Umbilical cord (tissue), 2 donors: ENCODE results near the gene CWC27. TPM values are rescaled to one million over a fixed set of nuclear protein-coding genes. Genes with fewer than 3 reads are reported as not detected.
"Not testable (repeated sequence)": the region's sequence is repeated elsewhere in the genome, so short reads cannot be mapped to it uniquely, and the experiment has no call there.

Source experiments
- DNase-seq: peaks from one replicate; pipeline ENCODE4 v3.0.0-alpha.2; 2015; ENCODE audit warnings: low spot score
- total RNA-seq: library from RNA; depleted of rRNA; stranded (reverse); fragments of >200 nt; gene quantifications from one replicate; pipeline ENCODE4 v1.2.3, GENCODE V29; 2014; ENCODE audit warnings: low replicate concordance; ENCODE audit not compliant: insufficient read depth

Gene CWC27
- total RNA-seq, 1 donor from 2014 or later, result 15.2 TPM

DNA sequence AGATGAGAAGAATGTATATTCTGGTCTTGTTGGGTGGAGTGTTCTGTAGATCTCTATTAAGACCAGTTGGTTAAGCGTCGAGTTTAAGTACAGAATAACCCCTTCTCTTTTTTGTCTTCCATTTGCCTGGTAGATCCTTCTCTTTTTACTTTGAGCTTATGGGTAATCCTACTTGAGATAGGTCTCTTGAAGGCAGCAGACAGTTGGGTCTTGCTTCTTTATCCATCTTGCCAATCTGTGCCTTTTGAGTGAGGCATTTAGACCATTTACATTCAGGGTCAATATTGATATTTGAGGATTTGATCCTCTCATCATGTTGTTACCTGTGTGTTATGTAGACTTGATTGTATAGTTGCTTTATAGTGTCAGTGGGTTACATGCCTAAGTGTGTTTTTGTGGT lies 152.7 kb downstream of the CWC27 start:
- no peak for DNase-seq

DNA sequence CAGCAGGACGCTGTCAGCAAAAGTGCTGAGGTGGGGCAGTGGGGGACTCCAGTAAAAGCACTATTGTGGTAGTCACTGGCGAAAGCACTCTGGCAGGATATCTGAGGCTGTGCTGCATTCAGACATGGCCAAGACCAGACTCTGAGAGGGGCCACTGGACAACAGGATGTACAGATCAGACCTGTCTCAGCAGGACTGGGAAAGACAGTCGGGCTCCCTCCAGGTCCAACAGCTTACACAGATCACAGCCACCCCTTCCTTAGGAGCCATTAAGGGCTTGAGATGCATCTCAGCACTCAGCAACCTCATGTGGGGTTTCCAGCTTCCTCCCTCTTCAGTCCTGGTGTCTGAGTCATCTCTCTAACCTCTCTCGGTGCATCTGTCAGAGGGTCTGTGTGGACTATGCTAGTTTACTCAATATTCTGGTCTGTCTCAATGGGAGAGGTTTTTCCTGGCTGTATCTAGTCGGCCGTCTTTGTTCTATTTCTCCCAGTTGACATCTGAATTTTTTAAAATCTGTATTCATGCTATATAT lies 154.5 kb downstream of the CWC27 start:
- DNase-seq, result no peak

DNA sequence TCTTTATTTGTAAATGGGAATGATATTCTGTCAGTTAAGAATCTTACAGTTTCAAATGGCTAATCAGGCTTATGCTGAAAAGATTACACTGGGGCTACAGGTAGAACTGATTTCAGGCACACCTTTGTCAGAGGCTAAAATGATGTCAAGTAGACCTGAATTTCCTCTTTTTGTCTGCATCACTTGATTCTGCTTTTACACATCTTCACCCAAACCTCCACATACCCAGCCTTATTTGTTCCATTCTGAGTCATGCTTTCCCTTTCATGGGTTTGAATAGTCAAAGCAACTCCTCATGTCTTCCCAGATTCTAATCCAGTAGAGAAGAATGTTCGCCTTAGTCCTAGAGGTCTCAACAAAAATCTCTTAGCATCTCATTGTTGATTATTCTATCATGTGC lies 156.4 kb downstream of the CWC27 start:
- no peak for DNase-seq

DNA sequence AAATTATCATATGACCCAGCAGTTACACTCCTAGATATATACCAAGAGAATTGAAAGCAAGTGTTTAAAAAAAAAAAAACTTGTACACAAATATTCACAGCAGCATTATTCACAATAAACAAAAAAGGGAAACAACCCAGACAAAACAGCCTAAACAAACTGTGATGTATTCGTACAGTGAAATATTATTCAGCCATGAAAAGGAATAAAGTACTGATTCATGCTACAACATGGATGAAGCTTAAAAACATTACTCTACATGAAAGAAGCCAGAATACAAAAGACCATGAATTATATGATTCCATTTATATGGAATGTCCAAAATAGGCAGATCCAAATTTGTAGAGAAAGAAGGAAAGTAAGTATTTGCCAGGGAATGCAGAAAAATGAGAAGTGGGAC lies 161.1 kb downstream of the CWC27 start:
- no peak for DNase-seq

DNA sequence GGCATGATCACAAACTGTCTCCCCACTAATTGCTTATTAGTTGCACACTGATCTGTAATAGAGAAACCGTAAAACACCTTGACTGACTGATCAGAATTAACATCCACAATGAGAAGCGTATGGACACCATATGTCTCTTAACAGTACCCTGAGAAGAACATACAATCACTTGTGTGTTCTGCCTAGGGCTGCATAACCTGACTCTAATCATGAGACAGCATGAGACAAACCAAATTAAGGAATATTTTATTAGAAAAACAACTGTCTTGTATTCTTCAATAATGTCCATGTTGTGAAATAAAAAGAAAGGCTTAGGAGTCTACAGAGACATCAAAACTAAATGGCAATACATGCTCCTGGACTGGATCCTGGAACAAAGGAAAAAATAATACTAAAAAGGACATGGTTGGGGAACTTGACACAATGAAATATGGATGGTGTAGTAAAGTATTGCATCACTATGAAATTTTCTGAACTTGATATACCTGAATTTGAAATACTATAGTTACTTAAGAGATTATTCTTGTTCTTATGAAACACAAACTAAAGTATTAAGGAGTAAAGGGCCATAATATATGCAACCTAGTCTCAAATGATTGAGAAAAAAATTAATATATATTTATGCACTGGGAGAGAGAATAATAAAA lies 162.1 kb downstream of the CWC27 start:
- DNase-seq, result no peak

DNA sequence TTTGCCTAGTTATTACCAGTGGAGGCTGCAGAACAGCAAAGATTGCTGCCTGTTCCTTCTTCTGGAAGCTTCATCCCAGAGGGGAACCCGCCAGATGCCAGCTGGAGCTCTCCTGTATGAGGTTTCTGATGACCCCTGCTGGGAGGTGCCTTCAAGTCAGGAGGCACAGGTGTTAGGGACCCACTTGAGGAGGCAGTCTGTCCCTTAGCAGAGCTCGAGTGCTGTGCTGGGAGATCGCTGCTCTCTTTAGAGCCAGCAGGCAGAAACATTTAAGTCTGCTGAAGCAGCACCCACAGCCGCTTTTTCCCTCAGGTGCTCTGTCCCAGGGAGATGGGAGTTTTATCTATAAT lies 170.7 kb downstream of the CWC27 start:
- not testable (repeated sequence) for DNase-seq

DNA sequence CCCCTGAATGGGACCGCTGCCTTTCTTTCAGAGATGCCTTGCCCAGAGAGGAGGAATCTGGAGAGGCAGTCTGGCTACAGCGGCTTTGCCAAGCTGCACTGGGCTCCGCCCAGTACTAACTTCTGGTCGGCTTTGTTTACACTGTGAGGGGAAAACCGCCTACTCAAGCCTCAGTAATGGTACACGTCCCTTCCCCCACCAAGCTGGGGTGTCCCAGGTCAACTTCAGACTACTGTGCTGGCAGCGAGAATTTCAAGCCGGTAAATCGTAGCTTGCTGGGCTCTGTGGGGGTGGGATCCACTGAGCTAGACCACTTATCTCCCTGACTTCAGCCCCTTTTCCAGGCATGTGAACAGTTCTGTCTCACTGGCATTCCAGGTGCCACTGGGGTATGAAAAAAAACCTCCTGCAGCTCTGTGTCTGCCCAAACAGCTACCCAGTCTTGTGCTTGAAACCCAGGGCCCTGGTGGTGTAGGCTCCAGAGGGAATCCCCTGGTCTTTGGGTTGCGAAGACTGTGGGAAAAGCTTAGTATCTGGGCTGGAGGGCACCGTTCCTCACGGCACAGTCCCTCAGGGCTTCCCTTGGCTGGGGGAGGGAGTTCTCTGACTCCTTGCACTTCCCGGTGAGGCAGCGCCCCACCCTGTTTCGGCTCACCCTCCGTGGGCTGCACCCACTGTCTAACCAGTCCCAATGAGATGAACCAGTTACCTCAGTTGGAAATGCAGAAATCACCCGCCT lies 171.2 kb downstream of the CWC27 start:
- DNase-seq, result peak; percentile 12

DNA sequence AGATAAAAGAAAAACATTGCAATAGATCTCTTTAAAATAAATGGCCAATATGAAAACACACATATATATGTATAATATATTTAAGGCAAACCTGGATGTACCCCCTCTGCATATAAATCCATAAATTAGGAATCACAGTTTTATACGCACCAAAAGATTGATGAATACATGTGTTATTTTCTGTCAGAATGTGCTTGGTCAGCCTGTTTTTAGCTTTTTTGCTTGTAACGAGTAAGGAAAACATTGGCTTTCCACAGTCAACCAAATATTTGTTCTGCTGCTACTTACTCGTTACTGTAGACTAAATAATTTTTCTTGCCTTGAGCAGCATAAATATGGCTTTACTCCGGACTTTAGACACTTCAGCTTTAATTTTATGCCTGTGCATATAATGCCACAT lies 173.7 kb downstream of the CWC27 start:
- no peak for DNase-seq

DNA sequence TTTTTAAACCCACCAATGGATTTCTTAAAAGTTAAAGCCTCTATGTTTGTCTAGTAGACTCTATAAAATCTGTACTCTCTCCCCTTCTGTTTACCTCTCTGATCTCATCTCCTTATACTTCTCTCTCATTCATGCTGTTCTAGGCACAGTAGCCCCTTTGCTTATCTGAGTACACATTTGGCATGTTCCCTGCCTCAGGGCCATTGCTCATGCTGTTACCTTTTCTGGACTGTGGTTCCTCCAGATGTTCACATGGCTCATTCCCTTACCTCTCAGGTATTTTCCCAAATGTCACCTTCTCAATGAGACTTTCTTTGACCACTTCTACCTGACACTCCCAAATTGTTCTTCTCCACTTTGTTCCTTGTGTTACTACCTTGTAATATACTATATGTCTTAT lies 176.1 kb downstream of the CWC27 start:
- DNase-seq, result no peak

DNA sequence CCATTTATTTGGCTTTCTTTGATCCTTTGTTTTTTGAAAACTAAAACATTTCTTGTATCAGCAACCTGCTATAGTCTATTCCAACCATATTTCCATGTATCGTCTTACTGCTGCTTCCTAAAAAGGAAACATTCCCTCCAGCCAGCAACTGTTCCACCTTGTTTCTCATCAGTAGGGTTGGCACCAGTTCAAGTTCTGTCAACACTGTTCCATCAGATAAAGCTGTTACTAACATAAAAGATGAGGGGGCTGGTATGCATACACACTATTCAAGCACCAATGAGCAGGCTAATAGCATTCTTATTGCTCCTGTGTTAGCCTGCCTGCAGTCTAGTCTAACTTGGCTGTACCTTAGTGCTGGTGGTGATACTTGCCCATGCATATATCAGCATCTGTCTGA lies 178.3 kb downstream of the CWC27 start:
- peak; percentile 71 for DNase-seq

DNA sequence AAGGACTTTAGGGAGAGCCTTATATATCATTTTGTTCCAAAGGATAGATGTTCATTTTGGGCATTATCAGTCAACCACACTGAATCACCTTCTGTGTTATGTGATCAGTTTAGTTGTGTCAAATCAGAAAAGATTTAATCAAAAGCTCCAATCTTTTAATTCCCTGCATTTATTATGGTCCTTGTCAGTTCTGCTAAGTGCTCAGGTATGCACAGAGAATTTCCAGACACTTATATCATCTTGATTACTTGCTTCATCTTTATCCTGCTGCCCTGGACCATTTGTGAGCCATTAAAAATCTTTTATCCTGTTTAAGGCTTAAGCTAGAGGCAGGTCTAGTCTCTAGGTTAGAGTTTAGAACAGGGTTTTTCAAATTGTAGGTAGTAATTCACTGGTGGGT lies 179.1 kb downstream of the CWC27 start:
- DNase-seq, result no peak

DNA sequence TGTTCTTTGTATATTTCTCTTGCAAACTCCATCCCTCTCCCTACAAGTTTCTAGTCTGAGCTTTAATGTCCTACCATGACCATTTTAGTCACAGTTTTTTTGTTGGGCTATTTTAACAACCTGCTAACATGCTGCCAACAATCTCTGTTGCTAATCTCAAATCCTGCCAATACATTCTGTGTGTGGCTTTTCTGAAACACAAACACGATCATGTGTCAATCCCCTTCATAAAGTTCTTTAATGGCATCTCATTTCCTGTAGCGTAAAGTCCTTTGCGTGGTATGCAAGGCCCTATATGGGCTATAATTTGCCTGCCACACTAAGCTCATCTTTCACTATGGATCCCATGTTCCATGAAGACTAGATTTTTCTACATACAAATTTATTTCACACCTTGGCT lies 180.6 kb downstream of the CWC27 start:
- no peak for DNase-seq

DNA sequence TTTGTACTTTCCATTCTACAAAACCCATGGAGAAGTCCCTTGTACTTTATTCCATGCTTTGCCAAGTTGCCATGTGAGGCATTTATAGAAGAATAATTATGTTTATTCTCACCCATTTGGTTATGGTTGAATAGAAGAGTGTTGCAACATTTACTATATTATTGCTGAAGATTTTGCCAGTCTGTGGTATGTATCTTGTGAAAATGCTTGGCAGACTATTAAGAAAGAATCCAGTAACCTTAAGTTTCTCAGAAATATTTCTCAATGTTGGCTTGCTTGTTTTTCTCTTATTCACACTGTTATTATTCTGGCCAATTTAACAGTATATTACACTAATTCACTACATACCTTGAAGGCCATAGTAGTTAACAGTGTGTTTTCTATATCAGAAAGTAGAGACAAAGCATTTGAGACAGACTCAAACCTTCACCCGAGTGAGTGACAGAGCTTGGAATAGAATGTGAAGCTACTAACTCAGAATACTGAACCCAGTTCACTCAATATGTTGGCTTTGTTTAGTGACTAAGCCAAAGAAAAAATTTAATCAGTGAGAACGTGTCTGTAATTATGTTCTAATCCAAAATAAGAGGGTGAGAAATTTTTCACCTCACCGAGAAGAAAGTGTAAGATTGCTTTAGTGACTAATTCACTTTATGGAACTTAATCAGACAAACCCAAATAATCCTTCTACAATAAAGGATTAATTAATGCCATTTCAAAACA lies 184.4 kb downstream of the CWC27 start:
- DNase-seq, result no peak

DNA sequence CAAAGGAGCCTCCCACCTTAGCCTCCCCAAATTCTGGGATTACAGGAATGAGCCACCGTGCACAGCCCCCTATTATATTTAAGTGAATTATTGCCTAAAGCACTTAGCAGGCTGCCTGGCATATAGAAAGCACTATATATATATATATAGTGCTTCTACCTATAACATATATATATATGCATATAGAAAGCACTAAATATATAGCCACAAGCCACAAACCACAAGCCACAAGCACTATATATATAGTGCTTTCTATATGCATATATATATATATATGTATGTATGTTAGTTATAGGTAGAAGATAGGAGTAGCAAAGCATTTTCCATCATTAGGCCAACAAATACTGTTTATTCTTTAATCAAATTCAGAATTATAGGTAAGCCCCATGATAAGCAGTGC lies 185.8 kb downstream of the CWC27 start:
- DNase-seq, result no peak

DNA sequence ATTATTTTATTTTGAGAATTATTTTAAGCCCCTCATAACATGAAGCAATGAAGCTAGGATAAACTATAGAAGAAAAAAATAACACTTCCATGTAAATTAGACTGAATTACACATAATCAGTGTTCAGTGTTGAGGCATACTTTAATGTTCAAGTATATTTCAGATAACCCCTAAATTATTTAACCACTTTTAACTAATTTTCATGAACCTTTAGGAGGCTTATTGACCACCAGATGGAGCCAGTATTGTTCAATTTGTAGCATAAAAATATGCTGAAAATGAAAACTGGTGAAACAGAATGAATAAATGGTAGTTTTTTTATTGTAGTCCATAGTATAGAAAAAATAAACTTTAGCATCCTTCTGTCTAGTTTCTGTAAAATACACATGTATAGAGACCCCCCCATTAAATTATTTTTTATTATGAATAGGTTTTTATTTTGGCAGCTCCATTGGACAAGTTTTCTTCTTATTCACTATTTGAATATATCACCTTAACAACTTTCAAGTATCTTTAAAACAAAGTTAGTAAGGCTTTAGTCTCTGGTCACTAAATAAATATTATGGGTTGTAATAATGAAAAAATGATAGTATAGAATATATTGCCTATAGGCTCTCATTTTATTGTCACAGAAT lies 190.1 kb downstream of the CWC27 start:
- DNase-seq, result peak; percentile 54

DNA sequence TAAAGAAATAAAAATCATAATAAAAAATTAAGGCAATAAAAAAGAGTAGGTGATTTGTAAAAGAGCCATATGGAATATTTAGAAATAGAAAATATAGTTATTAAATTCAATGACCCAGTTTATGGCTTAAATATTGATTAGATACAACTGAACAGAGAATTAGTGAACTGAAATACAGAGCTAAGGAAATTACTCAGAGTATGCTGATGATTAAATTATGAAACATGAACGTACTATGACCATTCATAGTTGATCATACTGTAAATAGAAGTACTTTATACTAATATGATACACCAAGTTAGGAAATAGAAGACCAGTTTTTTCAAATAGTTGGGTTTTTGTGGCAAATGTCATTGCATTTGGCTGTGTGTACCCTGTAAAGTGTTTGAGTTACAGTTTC lies 194.5 kb downstream of the CWC27 start:
- no peak for DNase-seq

DNA sequence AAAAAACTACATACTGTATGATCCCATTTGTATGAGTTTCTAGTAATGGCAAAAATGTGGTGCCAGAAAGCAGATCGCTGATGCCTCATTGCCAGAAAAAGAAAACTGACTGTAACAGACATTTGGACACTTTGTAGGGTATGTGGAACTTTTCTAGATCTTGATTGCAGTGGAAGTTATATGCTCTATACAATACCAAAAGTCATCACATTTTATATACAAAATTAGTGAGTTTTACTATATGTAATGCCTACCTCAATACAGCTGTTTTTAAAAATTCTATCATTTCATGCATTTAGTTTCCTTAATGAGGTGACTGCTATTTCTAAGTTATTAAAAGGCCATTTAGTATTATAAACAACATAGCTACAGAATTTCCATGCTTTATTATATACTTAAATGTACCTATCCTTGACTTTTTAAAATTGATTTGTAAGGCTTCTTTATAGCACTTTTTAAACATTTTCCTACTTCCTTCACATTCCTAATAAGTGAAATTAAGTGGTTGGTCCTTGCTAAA lies 199.9 kb downstream of the CWC27 start:
- DNase-seq, result no peak

DNA sequence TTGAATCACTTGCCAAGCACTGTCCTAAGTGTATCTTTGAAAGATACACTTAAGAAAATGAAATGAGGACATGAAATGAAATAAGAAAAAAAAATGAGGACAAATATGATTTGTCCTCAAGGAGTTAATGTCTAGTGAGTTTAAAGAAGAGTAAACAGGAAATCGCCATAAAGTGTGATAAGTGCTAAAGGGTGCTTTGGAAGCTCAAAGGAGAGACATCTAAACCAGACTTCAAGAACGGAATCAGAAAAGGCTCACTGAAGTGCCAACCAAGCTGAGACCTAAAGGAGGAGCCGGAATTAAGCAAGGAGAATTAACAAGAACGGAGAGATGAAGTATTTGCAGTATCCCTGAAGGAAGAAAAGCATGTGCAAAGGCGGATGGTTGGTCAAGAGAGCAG lies 200.8 kb downstream of the CWC27 start:
- no peak for DNase-seq

DNA sequence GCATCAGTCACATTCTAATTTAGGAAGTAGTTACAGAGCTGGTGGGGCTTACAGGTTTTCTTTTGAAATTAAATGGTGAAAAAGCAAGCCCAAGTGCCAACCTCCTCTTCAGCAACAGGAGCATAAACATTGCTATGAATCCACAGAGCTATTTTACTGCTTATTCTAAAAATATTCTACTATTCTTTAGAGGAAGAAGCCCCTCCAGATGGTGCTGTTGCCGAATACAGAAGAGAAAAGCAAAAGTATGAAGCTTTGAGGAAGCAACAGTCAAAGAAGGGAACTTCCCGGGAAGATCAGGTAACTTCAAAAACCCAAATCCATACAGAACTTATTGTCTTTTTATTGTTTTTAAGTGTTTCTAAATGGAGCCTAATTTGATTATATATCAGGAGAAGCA lies 202.8 kb downstream of the CWC27 start:
- peak; percentile 45 for DNase-seq

DNA sequence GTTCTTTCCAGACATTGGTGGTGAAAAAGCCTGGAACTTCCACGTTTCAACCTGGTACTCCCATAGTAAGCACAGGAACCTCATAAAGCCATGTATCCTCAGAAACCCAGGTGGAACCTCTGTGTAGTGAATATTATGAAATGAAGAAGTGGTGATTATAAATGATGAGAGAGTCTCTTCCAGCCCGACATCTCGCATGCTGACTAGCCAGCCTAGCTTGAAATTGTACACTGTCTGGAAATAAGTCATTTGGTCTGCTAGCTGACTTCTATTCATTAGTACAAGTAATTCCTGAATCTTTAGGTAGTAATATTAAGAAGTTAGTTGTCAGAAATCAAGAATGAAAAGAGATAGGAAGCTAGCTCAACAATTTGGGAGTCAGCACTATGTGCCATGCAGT lies 203.3 kb downstream of the CWC27 start:
- no peak for DNase-seq

DNA sequence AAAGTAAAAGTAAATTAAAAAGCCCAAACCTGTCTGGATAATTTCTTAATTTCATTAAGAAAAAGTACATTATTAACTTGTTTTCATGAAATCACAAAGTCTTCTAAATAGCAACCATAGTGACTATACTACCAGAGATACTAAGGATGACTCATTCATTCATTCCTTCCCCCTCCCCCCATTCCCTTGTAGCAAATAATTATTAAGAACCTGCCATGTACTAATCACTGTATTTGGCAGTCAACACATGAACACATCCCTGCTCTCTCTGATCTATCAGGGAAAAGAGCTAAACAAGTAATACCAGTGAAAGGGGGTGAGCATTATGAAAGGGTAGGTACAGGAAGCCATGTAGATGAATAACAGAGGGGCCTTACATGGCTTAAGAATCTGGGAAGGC lies 203.9 kb downstream of the CWC27 start:
- DNase-seq, result no peak

DNA sequence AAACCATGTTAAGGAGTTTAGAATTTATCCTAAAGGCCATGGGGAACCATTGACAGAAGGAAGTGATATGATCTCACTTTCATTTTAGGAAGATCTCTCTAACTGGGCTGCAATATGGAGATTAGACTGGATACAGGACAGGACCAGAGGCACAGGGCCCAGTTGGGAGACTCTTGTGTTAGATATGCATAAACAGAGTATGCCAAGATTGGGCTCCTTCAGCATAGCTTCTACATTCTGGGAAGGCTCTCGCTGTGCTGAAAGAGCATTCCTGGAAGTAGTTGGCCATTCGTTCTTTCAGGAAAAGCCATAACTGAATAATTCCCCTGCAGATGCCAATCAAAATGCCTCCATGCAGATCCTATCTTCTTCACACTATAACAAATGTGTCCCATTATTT lies 204.5 kb downstream of the CWC27 start:
- no peak for DNase-seq
